HepG2 (cell line): Measurements from ENCODE around the gene ZNF331. TPM values are rescaled to one million over a fixed set of nuclear protein-coding genes. Genes with fewer than 3 reads are reported as not detected.

ENCODE experiments used
- ATM ChIP-seq: fragments of 450-650 bp; IDR thresholded peaks from 2 replicates; pipeline ENCODE4 v1.7.1; 2017; ENCODE audit warnings: mild to moderate bottlenecking, borderline replicate concordance
- CBFB ChIP-seq: sonication (generic); formaldehyde crosslinking; IDR thresholded peaks from 2 replicates; pipeline ENCODE4 v1.4.0; 2020; ENCODE audit warnings: missing genetic modification reagents
- CENPBD1 ChIP-seq: sonication (generic); formaldehyde crosslinking; IDR thresholded peaks from 2 replicates; pipeline ENCODE4 v1.8.0; 2022; ENCODE audit warnings: missing genetic modification reagents, low read depth, mild to moderate bottlenecking, borderline replicate concordance
- HNF4A ChIP-seq: sonication (generic); formaldehyde crosslinking; IDR thresholded peaks from 2 replicates; pipeline ENCODE4 v1.4.0; 2020; ENCODE audit warnings: missing genetic modification reagents
- KAT8 ChIP-seq: IDR thresholded peaks from 2 replicates; pipeline ENCODE4 v1.6.1; 2016; ENCODE audit warnings: missing genetic modification reagents, missing compliant biosample characterization
- KDM5B ChIP-seq: sonication (generic); formaldehyde crosslinking; IDR thresholded peaks from 2 replicates; pipeline ENCODE4 v1.4.0; 2020; ENCODE audit warnings: missing genetic modification reagents, mild to moderate bottlenecking, borderline replicate concordance
- LRRFIP1 ChIP-seq: sonication (generic); formaldehyde crosslinking; conservative IDR thresholded peaks from 2 replicates; pipeline ENCODE4 v1.4.0; 2020; ENCODE audit warnings: missing genetic modification reagents
- NCOA2 ChIP-seq: sonication (generic); formaldehyde crosslinking; IDR thresholded peaks from 2 replicates; pipeline ENCODE4 v1.8.0; 2022; ENCODE audit warnings: inconsistent platforms
- PCBP1 ChIP-seq: fragments of 200-400 bp; formaldehyde crosslinking; IDR thresholded peaks from 2 replicates; pipeline ENCODE4 v1.6.1; 2017; ENCODE audit warnings: mild to moderate bottlenecking, low read depth, low read length, borderline replicate concordance
- RBFOX2 ChIP-seq: fragments of 200-400 bp; formaldehyde crosslinking; IDR thresholded peaks from 2 replicates; pipeline ENCODE4 v1.6.1; 2017; ENCODE audit warnings: low read depth, mild to moderate bottlenecking, low read length
- RXRB ChIP-seq: IDR thresholded peaks from 2 replicates; pipeline ENCODE4 v1.6.1; 2016; ENCODE audit warnings: borderline replicate concordance, missing genetic modification reagents, missing compliant biosample characterization
- SP5 ChIP-seq: IDR thresholded peaks from 2 replicates; pipeline ENCODE4 v1.6.1; 2016; ENCODE audit warnings: low read depth, borderline replicate concordance
- ZIK1 ChIP-seq: sonication (generic); formaldehyde crosslinking; IDR thresholded peaks from 2 replicates; pipeline ENCODE4 v1.5.0; 2020; ENCODE audit warnings: mild to moderate bottlenecking, low read depth, missing genetic modification reagents, borderline replicate concordance
- ZNF251 ChIP-seq: sonication (generic); formaldehyde crosslinking; IDR thresholded peaks from 2 replicates; pipeline ENCODE4 v1.9.0; 2021; ENCODE audit warnings: mild to moderate bottlenecking, missing genetic modification reagents
- ZNF3 ChIP-seq: IDR thresholded peaks from 2 replicates; pipeline ENCODE4 v1.7.0; 2017; ENCODE audit warnings: inconsistent platforms
- ZNF333 ChIP-seq: sonication (generic); formaldehyde crosslinking; IDR thresholded peaks from 2 replicates; pipeline ENCODE4 v1.4.0; 2020; ENCODE audit warnings: mild to moderate bottlenecking, missing genetic modification reagents, borderline replicate concordance
- ZNF484 ChIP-seq: sonication (generic); formaldehyde crosslinking; IDR thresholded peaks from 2 replicates; pipeline ENCODE4 v1.5.1; 2020; ENCODE audit warnings: mild to moderate bottlenecking, low read depth, missing genetic modification reagents, borderline replicate concordance
- ZNF614 ChIP-seq: IDR thresholded peaks from 2 replicates; pipeline ENCODE4 v1.6.1; 2018; ENCODE audit warnings: missing biosample characterization, missing genetic modification reagents, inconsistent platforms, borderline replicate concordance
- ZNF709 ChIP-seq: sonication (generic); formaldehyde crosslinking; IDR thresholded peaks from 2 replicates; pipeline ENCODE4 v1.5.0; 2020; ENCODE audit warnings: mild to moderate bottlenecking, missing genetic modification reagents
- ZNF720 ChIP-seq: sonication (generic); formaldehyde crosslinking; IDR thresholded peaks from 2 replicates; pipeline ENCODE4 v1.4.0; 2020; ENCODE audit warnings: missing genetic modification reagents
- ZNF724P ChIP-seq: sonication (generic); formaldehyde crosslinking; IDR thresholded peaks from 2 replicates; pipeline ENCODE4 v1.8.0; 2022; ENCODE audit warnings: missing genetic modification reagents, borderline replicate concordance
- ZNF746 ChIP-seq: sonication (generic); formaldehyde crosslinking; IDR thresholded peaks from 2 replicates; pipeline ENCODE4 v1.8.0; 2022; ENCODE audit warnings: mild to moderate bottlenecking, missing genetic modification reagents
- ZNF782 ChIP-seq: sonication (generic); formaldehyde crosslinking; IDR thresholded peaks from 2 replicates; pipeline ENCODE4 v1.4.0; 2020; ENCODE audit warnings: missing genetic modification reagents, mild to moderate bottlenecking, borderline replicate concordance
- ZSCAN22 ChIP-seq: sonication (generic); formaldehyde crosslinking; IDR thresholded peaks from 2 replicates; pipeline ENCODE4 v1.4.0; 2020; ENCODE audit warnings: mild to moderate bottlenecking, missing genetic modification reagents
- polyA plus RNA-seq, 8 experiments: library from polyadenylated mRNA; depleted of rRNA in 3 of 8; stranded (reverse) in 7 of 8; unstranded in 1 of 8; fragments of >200 nt; fragmentation: Illumina TruSeq in 4 of 8; extraction: Trizol in 4 of 8; gene quantifications; 2 replicates each; pipeline versions ENCODE4 v1.2.1 to v1.2.3, GENCODE V29; 2011 to 2016; ENCODE audit warnings: low read depth in 4 of 8, missing spikeins in 1 of 8, mixed read lengths in 1 of 8; ENCODE audit not compliant: insufficient read depth in 1 of 8
- total RNA-seq, 5 experiments: library from RNA; depleted of rRNA; stranded (reverse); fragments of >200 nt; fragmentation: Illumina TruSeq; extraction: Trizol; gene quantifications; 2 replicates each; pipeline ENCODE4 v1.2.3, GENCODE V29; 2016; ENCODE audit warnings: low read depth in 1 of 5
- TF ChIP-seq, protein P1 (sequence below): sonication (generic); formaldehyde crosslinking; IDR thresholded peaks from 2 replicates; pipeline ENCODE4 v1.5.1; 2020; ENCODE audit warnings: mild to moderate bottlenecking, moderate library complexity, missing genetic modification reagents
- TF ChIP-seq, protein P2 (sequence below): sonication (generic); formaldehyde crosslinking; IDR thresholded peaks from 2 replicates; pipeline ENCODE4 v1.5.0; 2020; ENCODE audit warnings: missing genetic modification reagents
- TF ChIP-seq, protein P3 (sequence below): sonication (generic); formaldehyde crosslinking; IDR thresholded peaks from 2 replicates; pipeline ENCODE4 v1.8.0; 2022; ENCODE audit warnings: mild to moderate bottlenecking, missing genetic modification reagents, moderate library complexity

Gene ZNF331
- total and polyA plus RNA-seq, 2 of the 13 experiments (the other 11 are each of a cell fraction or from before 2014, with no cell fraction given) = 8.2 to 13.3 TPM

DNA sequence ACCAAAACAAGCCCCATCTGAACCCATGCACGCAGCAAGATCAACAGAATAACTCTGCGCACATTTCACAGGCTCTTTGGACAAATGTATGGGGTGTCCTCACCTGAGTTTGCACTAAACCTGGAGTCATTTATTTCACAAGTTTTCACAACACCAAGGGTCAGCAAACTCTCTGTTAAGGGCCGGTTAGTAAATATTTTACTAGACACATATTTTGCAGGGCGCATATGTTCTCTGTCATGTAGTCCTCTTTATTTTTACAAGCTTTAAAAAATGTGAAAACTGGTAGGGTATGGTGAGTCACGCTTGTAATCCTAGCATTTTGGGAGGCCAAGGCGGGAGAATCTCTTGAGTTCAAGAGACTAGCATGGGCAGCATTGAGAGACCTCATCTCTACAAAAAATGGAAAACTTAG is 48.3 kb downstream of the ZNF331 start (continued):
- TF ChIP-seq ZNF333 = no peak
- no peak for TF ChIP-seq ZNF484 (CRISPR knock-in tag)
- TF ChIP-seq SP5 = no peak
- TF ChIP-seq ZNF782 (CRISPR knock-in tag) = no peak
- TF ChIP-seq ZNF709 (CRISPR knock-in tag) = no peak
- TF ChIP-seq, protein P1, sequence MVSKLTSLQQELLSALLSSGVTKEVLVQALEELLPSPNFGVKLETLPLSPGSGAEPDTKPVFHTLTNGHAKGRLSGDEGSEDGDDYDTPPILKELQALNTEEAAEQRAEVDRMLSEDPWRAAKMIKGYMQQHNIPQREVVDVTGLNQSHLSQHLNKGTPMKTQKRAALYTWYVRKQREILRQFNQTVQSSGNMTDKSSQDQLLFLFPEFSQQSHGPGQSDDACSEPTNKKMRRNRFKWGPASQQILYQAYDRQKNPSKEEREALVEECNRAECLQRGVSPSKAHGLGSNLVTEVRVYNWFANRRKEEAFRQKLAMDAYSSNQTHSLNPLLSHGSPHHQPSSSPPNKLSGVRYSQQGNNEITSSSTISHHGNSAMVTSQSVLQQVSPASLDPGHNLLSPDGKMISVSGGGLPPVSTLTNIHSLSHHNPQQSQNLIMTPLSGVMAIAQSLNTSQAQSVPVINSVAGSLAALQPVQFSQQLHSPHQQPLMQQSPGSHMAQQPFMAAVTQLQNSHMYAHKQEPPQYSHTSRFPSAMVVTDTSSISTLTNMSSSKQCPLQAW = peak; percentile 81
- no peak for TF ChIP-seq PCBP1
- TF ChIP-seq, protein P2, sequence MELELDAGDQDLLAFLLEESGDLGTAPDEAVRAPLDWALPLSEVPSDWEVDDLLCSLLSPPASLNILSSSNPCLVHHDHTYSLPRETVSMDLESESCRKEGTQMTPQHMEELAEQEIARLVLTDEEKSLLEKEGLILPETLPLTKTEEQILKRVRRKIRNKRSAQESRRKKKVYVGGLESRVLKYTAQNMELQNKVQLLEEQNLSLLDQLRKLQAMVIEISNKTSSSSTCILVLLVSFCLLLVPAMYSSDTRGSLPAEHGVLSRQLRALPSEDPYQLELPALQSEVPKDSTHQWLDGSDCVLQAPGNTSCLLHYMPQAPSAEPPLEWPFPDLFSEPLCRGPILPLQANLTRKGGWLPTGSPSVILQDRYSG (CRISPR knock-in tag) = no peak
- no peak for TF ChIP-seq ZNF724P
- TF ChIP-seq RXRB (CRISPR knock-in tag) = peak; percentile 80
- 0 out of 2 replicates have a peak, but pooled peaks have one; percentile 18 for TF ChIP-seq KAT8 (CRISPR knock-in tag)
- no peak for TF ChIP-seq ATM
- TF ChIP-seq HNF4A = 0 out of 2 replicates have a peak, but pooled peaks have one; percentile 30
- TF ChIP-seq CENPBD1 (CRISPR knock-in tag) = no peak
- no peak for TF ChIP-seq ZNF720 (CRISPR knock-in tag)
- no peak for TF ChIP-seq CBFB (CRISPR knock-in tag)
- TF ChIP-seq KDM5B (CRISPR knock-in tag) = no peak
- TF ChIP-seq ZNF251 (CRISPR knock-in tag) = no peak
- TF ChIP-seq LRRFIP1 (CRISPR knock-in tag) = no peak
- 0 out of 2 replicates have a peak, but pooled peaks have one; percentile 21 for TF ChIP-seq ZNF614
- TF ChIP-seq ZSCAN22 = no peak
- peak; percentile 50 for TF ChIP-seq NCOA2 (CRISPR knock-in tag)
- TF ChIP-seq ZNF3 = no peak
- TF ChIP-seq, protein P3, sequence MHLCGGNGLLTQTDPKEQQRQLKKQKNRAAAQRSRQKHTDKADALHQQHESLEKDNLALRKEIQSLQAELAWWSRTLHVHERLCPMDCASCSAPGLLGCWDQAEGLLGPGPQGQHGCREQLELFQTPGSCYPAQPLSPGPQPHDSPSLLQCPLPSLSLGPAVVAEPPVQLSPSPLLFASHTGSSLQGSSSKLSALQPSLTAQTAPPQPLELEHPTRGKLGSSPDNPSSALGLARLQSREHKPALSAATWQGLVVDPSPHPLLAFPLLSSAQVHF = no peak
- no peak for TF ChIP-seq ZIK1 (CRISPR knock-in tag)
- no peak for TF ChIP-seq ZNF746 (CRISPR knock-in tag)
- no peak for TF ChIP-seq RBFOX2
